Pons (tissue), 1 donor: ENCODE data around the gene SH2D1A.

ENCODE experiments used
- DNase-seq: peaks from one replicate; pipeline ENCODE4 v3.0.0-alpha.2; 2016; ENCODE audit warnings: low spot score

Gene SH2D1A

DNA sequence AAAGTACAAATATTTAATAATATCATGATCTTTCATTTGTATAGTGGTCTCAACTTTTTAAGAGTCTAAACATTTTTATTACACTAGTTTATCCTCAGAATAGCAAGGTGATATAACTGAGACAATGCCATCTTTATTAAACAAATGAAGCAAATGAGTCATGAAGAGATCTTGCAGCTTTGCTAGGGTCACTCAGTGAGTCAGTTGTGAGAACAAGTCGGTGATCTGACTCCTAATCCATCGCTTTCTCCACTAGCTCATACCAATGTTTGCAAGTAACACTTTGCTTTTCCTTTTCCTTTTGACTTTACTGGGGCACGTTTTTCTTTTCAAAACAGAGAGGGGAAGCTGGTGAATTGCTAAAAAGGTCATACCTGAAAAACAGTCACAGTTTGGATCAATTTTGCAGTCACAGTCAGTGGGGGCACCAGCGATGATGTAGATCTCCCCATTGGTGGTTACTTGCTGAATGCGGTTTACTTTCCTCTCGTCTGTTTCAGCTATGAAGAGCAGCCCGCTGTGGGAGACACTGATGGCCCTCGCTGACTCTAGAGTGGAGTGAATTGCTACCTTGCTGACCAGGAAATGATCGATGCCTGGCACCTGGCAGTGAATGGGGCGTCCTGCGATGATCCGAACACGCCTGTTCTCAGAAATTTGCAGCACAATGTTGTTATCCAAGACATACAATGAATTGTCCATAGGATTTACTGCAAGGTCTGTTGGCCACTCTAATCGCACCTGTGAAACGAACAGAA lies 75.7 kb downstream of the SH2D1A start:
- no peak for DNase-seq
